Measurements from ENCODE around the gene SFT2D2.

SFT2D2 gene

DNA sequence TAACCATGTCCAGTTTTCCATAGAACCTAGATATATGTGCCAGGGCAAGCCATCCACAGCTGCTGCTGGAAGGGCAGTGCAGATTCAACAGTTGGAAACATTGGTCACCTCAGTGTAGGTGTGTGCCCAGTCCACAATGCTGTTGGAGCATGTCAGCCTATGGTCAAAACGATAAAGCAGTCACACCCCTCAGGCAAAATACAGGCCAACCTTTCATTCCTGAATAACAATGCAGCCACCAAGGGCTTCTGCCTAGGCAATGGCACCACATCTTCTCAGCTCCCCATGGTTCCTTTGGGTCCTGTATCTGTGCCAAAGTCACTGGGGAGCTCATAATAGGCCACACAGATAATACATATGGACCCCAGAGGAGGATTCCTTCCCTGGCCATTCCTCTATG is 39.8 kb downstream of the SFT2D2 start:
- no peak for DNase-seq (ENCODE audit: low read depth)

DNA sequence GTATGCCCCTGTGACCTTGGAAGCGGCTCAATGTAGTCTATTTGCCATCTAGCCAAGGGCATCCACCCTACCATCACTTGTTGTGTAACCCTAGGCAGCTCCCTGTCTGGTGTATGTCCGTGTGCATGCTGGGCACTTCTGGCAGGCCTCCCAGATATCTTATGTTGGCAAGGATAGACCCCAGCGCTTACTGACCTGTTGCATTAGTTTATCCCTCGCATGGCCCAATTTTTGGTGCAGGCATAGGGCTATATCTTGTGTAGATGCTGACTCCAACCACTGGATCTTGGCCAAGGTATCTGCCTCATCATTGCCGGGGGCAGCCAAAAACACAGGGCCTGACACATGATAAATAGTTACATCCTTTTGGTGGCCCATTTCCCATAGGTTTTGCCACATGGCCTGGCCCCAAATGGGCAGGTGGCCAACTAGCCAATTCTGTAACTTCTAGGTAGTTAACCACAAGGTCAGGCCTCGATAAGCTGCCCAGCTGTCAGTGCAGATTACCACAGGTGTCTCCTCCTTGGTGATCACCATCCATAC is 40.9 kb downstream of the SFT2D2 start:
- peak; percentile 13 for DNase-seq (ENCODE audit: low read depth)

DNA sequence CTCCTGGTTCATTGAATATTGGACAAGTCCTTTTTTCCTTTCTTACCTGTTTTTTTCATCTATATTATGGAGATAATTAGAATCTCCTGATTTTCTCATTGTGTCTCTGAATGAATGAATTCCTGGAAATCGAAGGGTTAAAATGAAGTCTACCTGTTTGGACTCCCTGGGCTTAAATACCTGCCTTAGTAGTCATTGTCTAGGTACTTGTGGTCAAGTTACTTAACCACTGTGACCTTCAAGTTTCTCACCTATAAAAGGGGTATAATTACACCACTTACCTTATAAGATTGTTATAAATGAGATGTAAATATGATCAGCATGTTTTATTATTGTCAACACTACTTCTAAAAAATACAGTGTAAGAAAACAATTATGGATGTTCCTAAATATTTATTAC is 45.8 kb downstream of the SFT2D2 start:
- DNase-seq (ENCODE audit: low read depth), result no peak

DNA sequence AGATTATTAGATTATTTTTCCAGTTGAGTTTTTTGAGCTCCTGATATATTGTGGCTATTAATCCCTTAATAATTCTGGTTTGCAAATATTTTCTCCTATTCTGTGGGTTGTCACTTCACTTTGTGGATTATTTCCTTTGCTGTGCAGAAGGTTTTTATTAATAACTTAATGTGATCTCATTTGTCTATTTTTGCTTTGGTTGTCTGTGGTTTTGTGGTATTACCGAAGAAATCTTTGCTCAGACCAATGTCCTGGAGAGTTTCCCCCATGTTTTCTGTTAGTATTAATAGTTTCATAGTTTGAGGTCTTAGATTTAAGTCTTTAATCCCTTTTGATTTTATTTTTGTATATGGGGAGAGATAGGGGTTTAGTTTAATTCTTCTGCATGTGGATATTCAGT is 47.8 kb downstream of the SFT2D2 start:
- no peak for DNase-seq (ENCODE audit: low read depth)

DNA sequence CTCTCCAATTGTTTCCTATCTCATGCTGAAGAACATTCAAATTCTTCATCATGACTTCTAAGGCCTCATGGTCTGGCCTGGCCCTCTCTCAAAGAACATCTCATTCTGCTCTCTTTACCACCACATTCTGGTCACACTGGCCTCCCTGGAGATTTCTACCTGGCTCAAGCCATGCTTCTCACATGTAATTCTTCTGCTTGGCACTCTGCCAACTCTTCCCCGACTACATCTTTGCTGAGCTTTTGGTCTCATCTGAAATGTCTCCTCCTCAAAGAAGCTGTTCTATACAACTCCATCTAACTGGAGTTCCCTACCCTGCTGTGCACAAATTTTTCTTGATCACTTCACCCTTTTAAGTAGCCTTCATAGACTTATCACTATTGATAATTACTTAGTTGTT is 53.4 kb downstream of the SFT2D2 start:
- DNase-seq (ENCODE audit: low read depth), result no peak

DNA sequence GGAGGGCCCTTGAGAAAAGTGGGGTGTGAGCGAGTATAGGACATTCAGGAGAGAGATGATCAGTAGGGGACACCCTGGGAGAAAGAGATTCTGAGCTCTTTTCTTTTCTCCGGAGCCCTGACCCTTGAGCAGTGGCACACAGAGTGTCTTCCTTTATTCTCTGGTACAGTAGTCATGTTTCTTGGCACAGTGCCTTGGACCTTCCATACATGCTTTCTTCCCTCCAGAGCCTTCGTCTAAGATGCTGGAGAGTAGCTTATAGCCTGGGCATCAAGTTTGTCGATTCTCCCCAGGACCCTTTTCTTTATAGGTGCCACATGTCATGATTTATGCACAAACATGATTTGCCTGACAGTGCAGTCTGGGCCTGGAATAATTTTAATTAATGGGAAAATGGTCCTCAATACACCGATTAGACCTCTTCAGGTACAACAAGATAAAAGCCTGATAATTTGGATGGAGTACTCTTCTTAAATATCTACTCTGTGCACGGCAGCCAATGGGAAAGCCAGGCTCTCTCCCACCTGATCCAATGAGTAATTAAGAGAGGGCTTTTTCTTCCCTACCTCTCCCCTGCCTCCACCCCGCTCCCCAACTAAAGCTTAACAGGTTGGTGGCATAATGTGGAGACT is 54.6 kb downstream of the SFT2D2 start, which contains the start of gene TBX19:
TBX19 (plus strand) TSS at position 582 of the 632 bp plus-strand sequence. CDS start 214 bp downstream, outside the sequence.
- no peak for DNase-seq (ENCODE audit: low read depth)

DNA sequence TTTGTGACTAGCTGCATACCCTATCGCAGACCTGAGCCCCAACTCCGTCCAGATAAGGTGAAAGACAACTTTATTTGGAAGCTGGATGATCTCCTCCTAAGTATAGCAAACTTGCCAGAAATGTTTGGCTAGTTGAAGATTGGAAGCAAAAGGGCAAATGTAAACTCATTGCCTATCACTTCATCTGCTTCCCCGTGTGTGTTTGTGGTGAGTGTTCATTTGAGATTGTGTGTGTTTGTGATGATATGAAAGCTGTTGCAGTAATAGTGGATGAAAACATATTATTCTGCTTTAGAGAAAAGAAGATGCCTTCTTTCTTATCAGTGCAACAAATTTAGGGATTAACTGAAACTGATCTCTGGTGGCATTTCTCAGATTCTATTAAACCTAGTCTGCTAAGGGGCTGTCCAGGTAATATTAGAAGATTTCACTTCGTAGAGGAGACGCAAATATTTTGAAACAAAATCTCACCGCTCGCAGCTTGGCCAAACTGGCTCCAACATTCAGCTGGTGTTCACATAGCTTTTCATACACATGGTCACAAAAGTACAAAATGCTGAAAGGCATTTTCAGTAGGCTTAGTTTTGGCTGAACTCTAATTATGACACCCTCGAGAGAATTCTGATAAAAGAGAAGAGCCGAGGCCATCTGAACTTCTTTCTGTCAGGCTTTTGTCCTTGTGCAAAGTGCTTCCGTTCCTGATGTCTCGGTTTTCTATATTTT is 56.0 kb downstream of the SFT2D2 start:
- no peak for DNase-seq (ENCODE audit: low read depth)

DNA sequence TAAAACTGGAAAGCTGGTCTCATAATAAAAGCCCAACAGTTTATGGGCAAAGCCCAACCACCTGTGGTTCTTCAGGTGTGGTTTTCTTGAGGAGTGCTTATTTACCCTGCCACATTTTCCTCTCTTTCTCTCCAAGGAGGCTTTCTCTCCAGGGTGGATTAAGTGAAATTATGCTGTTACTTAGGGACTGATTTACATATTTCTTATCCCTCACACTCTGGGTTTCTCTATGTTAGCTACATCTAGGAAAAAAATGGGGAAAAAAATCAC is 59.7 kb downstream of the SFT2D2 start:
- DNase-seq (ENCODE audit: low read depth), result no peak

DNA sequence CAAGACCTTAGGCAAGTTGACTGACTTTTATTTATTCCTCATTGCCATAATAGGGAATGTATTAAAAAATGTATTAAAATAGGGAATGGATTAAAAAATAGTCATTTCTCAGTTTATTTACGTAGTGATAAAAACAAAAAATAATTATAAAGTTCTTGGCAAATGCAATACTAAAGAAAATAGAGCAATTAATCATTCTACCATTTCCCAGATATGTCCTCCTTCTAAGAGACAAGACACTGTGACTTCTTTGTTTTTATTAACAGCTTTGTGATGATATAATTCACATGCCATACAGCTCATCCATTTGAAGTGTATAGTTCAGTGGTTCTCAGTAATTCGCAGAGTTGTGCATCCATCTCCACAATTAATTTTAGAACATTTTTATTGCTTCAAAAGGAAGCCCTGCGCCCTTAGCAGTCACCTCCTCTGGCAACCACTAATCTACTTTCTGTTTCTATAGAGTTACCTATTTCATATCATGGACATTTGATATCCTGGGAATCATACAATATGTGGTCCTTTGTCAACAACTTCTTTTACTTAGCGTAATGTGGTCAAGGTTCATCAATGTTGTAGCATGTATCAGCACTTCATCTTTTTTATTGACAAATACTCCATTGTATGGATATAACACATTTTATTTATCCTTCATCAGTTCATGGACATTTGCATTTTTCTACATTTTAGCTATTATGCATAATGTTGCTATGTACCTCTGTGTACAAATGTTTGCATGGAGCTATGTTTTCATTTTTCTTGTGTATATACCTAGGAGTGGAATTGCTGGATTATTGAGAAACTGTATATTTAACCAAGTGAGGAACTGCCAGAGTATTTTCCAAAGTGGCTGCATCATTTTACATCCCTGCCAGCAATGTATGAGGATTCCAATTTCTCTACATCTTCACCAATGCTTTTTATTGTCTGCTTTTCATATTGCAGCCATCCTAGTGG is 60.4 kb downstream of the SFT2D2 start:
- DNase-seq (ENCODE audit: low read depth), result no peak

DNA sequence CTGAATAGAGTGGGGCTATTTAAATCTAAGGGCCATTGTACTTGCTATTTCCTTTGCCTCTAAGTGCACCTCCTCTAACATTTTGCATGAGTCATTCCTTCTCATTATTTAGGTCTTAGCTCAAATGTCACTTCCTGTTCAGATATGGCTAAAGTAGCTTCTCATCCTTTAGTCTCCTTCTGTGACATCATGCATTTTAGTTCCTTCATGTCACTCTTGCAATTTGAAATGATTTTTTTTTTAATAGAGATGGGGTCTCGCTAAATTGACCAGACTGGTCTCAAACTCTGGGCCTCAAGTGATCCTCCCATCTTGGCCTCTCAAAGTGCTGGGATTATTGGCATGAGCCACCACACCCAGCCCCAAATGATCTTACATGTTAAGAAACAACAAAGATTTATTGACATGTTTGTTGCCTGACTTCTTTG is 61.4 kb downstream of the SFT2D2 start:
- DNase-seq (ENCODE audit: low read depth), result peak; percentile 74

DNA sequence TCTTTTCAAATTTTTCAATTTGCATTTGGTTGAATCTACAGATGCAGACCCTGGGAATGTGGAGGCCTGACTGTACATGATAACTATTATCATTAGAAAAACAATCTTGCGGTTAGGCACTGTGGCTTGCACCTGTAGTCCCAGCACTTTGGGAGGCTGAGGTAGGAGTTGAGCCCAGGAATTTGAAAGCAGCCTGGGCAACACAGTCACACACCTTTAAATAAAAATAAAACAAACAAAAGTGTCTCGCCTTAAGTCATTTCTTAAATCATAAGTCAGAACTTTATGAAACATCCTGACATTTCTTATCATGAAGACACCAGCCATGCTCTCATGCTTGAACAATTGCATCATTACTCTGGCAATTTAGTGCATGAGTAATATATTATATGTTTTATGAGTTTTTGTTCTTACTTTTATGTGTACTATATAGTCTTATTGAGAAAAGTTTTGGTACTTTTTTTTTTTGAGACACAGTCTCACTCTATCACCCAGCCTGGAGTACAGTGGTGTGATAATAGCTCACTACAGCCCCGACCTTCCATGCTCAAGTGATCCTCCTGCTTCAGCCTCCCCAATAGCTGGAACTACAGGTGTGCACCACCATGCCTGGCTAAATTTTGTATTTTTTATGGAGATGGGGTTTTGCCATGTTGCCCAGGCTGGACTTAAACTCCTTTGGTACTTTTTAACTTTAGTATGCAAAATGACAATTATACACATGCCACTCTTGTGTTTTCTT is 62.7 kb downstream of the SFT2D2 start:
- DNase-seq (ENCODE audit: low read depth), result peak; percentile 8

DNA sequence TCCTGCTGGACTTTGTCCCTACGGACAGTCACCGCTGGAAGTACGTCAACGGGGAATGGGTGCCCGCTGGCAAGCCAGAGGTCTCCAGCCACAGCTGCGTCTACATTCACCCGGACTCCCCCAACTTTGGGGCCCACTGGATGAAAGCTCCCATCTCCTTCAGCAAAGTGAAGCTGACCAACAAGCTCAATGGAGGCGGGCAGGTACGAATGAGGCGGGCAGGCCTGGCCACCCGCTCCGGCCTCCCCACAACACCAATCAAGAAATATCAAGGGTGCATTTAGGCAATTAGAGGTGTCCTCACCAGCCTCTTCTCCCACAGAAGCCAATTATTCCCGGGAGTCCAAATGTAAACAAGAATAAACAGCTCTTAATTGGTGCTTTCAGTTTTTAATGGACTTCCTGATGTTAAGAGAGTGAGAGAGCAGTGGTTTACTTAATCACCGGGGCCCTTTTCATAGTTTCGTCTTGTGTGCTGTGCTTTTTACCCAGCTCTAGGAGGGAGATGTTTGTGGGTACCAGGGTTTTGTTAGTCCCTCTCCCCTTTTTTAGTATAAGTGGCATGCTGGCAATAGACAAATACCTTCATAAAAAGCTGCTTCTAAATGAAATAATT is 65.5 kb downstream of the SFT2D2 start:
- no peak for DNase-seq (ENCODE audit: low read depth)

DNA sequence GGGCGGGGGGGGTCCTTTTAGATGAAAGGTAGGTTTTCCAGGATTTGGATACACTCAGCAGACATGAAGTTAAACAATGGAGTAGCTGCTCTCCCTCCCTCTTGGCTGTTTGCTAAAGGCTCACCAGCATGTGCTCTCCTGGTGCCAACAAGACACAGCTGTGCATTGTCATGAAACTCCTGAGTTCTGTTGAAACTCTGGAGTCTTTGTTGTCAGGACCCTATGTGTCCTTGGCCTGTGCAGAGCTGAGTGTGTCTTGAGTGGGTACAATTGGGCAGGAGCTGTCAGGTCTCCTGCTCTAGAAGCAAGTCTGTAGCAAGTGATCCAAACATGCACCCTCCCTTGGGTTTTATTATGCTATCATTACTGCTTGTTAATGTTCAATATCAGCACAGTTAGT is 67.6 kb downstream of the SFT2D2 start:
- DNase-seq (ENCODE audit: low read depth), result no peak

DNA sequence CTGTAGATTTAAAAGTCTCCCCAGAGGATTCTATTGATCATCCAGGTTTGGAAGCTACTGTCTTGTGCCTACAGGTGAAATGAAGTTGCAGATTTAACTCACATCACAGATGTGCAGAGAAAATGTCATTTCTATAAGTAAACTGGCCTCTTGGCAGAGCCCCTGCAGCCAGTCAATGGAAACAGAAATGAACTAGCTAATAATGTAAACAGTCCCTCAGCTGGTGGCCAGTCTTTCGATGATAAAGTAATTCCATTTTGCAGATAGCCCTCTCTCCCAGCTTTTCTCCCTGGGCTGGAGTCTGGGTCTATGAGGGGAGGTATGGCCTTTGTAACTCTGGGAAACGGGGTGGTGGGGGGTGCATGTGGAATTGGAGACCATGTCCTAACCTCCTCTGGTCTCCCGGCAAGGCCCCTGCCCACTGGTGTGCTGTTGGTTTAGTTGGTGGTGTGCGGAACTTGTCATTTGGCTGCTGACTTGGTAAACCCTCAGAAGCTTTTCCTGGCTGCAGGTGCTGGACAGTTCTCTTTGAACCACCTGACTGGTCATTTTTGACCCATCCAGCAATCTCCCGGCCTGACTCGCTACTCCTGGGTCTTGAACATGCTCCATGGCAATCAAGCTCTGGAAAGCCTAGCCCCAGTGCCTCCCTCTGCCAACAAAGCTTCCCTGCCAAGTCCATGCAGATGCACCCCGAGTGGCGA is 69.8 kb downstream of the SFT2D2 start:
- DNase-seq (ENCODE audit: low read depth), result no peak

DNA sequence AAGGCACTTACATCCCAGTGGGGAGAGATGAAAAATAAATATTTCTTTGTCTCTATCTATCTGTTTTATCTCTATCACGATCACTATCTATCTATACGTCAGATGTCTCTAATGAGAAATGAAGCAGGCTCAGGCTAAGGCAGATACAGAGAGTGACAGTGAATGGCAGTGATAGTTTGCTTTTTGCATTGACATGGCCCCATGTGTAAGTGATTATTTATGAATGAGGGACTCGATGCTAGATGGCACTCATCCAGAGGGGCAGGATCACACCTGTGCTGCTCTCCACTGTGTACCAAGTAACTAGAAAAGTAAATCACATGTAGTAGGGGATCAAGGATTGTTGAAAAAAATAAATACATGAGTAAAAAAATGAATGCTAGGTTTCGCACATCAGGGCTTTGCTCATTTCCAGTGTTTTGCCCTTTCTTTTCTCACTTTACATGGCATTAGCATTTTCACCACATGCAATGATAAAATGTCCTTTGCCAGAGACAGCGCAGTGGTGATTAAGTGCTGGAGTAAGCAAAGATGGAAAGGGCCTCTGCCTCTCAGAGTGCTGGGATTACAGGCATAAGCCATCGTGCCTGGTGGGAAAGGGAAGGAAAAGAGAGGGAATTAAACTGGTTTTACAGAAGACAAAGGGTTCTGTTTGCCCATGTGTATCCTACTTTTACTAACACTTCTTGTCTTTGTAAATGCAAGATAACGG is 71.4 kb downstream of the SFT2D2 start:
- no peak for DNase-seq (ENCODE audit: low read depth)

DNA sequence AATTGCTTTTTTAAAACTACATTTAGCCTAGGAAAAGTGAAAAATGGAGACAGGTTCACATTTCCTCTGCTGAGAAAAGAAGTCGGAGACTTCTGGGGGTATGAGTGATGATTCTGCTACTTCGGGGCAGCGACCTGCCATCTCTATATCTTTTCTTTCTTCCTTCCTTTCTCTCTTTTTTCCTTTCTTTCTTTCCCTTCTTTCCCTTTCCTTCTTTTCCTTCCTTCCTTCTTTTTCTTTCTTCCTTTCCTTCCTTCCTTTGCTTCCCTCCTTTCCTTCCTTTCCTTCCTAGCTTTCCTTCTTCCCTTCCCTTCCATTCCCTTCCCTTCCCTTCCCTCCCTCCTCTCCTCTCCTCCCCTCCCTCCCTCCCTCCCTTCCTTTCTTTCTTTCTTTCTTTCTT is 72.6 kb downstream of the SFT2D2 start:
- DNase-seq (ENCODE audit: low read depth), result no peak

DNA sequence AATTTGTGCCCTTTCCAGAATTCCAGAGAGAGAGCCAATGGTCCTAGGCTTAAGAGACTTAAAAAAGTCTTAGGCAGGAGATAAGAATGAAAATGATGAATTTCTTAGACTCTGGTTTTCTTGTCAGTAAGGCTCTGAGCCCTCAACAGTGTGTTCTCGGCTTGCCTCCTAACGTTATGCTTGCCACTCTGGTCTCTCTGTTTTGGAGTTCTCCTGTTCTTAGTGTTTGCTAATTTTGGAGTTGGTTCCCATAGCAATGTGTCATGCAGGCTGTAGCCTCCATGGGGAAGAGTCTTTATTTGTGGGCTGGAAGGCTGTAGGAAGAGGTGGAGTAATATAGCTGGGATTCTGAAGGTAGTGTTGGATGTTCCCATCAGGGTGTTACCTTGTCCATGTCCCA is 74.8 kb downstream of the SFT2D2 start:
- no peak for DNase-seq (ENCODE audit: low read depth)

DNA sequence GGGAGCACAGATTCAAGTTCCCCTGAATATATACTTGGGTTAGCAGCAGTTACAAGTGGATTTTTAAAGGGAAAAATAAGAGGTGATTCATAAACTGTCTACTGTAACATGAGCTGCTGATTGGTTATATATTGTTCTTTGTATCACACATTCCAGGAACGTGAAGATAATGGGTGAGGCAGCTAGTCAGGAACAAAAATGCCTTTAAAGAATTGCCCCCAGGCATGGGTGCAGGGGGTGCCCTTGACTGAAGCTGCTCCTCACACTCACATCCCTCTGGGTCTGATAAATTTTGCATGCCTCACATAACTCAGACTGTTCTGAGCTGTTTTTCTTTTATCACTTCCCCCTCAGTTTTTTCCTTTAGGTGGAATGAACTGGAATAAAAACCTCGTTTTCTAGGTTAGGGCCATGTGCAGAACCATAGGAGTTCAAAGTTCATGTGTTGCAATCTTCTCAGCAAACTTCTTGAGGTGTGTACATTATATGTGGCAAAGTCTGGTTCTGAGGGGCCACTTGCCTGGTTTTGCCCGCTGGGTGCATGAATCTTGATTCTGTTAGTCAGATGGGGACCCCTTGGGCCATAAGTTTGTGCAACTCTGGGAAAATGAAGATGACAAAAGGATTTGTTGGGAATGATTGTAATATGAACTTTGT is 76.0 kb downstream of the SFT2D2 start:
- peak; percentile 94 for DNase-seq (ENCODE audit: low read depth)
